GM21619 (cell line): ENCODE data around the gene SHANK1.
"Not testable (repeated sequence)": the region's sequence is repeated elsewhere in the genome, so short reads cannot be mapped to it uniquely, and the experiment has no call there.

Experiments
- ATAC-seq: cut with Tn5 transposase; IDR thresholded peaks from one replicate; pipeline ENCODE4 v1.9.1; 2021; ENCODE audit not compliant: unreplicated experiment

Gene SHANK1

GRCh38 chr19:50719566-50719965, at the start of gene SHANK1:
SHANK1 (minus strand) TSS chr19:50719802; CDS start chr19:50716919, 2,883 bp downstream.
- no peak for ATAC-seq

DNA sequence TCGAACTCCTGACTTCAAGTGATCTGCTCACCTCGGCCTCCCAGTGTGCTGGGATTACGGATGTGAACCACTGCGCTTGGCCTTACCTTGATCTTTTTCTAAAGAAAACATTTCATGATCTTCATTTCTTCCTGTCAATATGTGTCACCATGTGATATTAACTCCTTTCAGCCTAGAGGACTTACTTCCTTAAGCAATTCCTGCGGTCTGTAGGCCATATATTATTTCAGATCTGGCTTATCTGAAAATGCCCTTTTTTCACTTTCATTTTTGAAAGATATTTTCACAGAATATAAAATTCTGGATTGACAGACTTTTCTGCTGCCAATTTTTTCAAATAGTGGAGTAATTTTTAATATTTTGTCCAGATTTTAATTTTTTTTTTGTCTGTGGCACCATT, 48.7 kb upstream of the SHANK1 start:
- ATAC-seq, result no peak

DNA sequence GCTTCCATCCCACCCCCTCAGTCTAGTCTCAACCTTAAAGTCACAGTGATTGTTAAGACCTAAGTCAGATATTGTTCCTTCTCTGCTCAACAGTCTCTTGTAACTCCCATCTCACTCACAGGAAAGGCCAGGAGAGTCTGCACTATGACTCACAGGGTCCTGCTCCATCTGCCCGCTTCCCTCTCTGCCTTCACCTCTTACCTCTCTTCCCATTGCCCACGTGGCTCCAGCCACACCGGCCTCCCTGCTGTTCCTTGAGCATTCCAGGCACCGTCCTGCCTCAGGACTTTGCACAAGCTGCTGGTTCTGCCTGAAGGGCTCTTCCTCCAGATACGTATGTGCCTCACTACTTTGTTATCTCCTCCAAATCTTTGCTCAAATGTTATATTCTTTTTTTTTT, 47.7 kb upstream of the SHANK1 start:
- ATAC-seq, result not testable (repeated sequence)

DNA sequence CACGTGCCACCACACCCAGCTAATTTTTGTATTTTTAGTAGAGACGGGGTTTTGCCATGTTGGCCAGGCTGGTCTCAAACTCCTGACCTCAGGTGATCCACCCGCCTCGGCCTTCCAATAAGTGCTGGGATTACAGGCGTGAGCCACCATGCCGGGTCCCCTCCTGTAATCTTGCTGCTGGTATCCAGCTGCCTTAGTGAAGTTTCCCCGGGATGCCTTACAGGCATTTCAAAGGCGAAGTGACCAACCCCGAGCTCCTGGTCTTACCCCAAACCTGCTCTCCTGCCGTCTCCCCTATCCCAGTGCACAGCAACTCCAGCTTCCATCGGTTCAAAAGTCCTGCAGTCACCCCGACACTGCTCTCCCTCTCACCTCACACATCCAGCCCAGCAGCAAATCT, 47.1 kb upstream of the SHANK1 start:
- not testable (repeated sequence) for ATAC-seq

- ATAC-seq, result no peak
Observed at GRCh38 chr19:50764409-50764808, 44.8 kb upstream of the SHANK1 start.

GRCh38 chr19:50763521-50763920, 43.9 kb upstream of the SHANK1 start:
- ATAC-seq, result not testable (repeated sequence)

DNA sequence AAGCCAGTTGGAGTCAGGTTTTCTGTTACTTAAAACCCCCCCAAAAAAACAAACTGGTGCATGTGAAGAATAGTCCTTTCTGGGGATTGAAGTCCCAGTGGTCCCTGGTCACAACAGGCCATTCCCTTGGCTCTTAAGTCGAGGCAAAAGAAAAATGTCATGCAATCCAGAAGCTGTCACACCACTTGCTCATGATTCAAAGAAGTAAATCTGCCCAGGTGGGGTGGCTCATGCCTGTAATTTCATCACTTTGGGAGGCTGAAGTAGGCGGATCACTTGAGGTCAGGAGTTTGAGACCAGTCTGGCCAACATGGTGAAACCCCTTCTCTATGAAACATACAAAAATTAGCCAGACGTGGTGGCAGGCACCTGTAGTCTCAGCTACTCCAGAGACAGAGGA, 41.9 kb upstream of the SHANK1 start:
- not testable (repeated sequence) for ATAC-seq

DNA sequence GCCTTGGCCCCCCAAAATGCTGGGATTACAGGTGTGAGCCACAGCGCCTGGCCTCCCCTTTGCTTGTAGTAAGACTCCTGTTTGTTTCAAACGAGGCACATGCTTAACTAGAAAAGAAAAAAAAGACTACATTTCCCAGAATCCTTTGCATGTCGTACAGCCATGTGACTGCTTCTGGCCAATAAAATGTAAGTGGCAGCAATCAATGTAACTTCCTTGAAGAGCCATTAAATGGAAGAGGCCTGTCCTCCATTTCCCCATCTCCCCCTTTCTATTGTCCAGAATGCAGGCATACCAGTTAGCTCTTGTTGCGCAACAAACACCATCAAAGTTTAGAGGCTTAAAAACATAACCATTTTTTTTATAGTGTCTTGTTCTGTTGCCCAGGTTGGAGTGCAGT, 40.3 kb upstream of the SHANK1 start:
- ATAC-seq, result no peak

DNA sequence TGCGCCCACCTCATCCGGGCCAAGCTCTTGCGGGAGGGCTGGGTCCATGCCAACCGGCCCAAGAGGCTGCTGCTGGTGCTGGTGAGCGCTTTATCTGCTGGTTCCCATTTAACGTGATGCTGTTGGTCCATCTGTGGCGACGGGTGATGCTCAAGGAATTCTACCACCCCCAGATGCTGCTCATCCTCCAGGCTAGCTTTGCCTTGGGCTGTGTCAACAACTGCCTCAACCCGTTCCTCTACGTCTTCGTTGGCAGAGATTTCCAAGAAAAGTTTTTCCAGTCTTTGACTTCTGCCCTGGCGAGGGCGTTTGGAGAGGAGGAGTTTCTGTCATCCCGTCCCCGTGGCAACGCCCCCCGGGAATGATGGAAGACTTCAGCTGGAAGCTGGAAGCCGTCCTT, 39.5 kb upstream of the SHANK1 start:
- ATAC-seq, result not testable (repeated sequence)

GRCh38 chr19:50757624-50758023, 38.0 kb upstream of the SHANK1 start:
- not testable (repeated sequence) for ATAC-seq

DNA sequence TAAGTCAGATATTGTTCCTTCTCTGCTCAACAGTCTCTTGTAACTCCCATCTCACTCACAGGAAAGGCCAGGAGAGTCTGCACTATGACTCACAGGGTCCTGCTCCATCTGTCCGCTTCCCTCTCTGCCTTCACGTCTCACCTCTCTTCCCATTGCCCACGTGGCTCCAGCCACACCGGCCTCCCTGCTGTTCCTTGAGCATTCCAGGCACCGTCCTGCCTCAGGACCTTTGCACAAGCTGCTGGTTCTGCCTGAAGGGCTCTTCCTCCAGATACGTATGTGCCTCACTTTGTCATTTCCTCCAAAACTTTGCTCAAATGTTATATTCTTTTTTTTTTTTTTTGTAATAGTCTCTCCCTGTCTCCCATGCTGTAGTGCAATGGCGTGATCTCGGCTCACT, 36.6 kb upstream of the SHANK1 start:
- ATAC-seq, result not testable (repeated sequence)

- no peak for ATAC-seq
Observed at GRCh38 chr19:50753879-50754278, 34.3 kb upstream of the SHANK1 start.

- no peak for ATAC-seq
Observed at GRCh38 chr19:50750010-50750409, 30.4 kb upstream of the SHANK1 start.

- no peak for ATAC-seq
Observed at GRCh38 chr19:50749490-50749889, 29.9 kb upstream of the SHANK1 start.

DNA sequence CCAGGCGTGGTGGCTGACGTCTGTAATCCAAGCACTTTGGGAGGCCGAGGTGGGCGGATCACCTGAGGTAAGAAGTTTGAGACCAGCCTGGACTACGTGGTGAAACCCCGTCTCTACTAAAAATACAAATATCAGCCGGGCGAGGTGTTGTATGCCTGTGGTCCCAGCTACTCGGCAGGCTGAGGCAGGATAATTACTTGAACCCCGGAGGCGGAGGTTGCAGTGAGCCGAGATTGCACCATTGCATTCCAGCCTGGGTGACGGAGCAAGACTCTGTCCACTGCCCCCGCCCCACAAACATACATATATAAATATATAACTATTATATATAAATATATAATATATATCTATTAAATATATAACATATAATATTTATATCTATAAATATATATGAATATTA, 27.5 kb upstream of the SHANK1 start:
- ATAC-seq, result not testable (repeated sequence)

DNA sequence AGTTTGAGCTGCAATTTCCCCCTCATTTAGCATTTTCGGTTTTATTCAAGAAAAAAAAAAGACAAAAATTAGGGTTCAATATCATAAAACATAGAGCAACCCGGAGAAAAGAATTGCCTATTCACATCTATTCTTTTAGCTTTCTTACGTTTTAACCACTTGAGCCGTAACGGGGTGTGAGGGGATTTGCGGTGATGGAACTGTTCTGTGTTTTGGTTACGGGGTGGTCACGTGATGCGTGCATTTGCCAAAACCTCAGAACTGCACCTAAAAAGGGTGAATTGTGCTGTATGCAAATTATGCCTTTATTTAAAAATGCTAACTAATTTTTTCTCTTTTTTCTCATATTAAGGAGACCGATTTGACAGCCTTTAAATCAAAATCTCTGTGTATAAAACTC, 25.6 kb upstream of the SHANK1 start:
- ATAC-seq, result no peak

GRCh38 chr19:50743537-50743936, 23.9 kb upstream of the SHANK1 start:
- no peak for ATAC-seq

DNA sequence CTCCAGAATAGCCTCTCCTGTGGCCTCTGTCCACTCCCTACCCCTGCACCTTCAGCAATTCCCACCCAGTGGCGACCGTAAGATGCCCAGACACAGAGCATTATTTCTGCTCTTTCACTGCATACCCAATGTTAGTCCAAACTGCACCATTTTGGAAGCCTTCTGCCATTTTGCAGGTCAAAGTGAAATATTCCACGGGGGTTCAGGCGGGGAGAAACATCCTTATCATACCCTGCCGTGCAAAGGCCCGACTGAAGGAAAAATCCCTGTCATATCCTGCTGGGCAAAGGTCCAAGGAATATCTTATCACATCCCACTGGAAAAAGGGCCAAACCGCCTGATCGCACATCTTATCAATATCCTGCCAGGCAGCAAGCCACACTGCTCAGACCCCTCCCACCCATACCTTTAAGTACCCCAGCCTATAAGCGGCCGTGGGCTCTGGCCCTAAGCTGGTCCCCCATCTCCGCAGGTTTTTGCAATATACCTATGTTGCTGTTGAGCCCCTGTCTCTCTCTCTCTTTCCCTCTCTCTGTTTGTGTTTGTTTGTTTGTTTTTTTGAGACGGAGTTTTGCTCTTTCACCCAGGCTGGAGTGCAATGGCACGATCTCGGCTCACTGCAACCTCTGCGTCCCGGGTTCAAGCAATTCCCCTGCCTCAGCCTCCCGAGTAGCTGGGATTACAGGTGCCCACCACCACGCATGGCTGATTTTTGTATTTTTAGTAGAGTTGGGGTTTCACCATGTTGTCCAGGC, 21.8 kb upstream of the SHANK1 start:
- ATAC-seq, result no peak

DNA sequence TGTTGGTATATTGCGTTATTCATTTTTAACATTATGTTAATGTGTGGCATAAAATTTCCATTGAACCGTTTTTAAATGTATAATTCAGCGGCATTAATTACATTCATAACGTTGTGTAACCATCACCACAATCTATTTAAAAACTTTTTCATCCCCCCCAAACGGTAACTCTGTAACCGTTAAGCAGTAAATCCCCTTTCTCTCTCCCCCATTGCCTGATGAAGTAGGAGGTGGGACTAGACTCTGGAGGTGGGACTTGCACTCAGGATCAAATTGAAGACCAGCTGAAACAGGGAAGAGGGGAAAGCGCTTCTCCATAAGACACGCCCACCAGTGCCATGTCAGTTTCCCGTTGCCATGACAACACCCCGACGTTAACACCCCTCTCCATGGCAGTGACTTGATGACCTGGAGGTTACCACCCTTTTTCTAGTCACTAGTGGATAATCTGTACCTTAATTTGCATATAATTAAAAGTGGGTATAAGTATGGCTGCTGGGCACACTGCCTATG, 20.4 kb upstream of the SHANK1 start:
- ATAC-seq, result no peak

DNA sequence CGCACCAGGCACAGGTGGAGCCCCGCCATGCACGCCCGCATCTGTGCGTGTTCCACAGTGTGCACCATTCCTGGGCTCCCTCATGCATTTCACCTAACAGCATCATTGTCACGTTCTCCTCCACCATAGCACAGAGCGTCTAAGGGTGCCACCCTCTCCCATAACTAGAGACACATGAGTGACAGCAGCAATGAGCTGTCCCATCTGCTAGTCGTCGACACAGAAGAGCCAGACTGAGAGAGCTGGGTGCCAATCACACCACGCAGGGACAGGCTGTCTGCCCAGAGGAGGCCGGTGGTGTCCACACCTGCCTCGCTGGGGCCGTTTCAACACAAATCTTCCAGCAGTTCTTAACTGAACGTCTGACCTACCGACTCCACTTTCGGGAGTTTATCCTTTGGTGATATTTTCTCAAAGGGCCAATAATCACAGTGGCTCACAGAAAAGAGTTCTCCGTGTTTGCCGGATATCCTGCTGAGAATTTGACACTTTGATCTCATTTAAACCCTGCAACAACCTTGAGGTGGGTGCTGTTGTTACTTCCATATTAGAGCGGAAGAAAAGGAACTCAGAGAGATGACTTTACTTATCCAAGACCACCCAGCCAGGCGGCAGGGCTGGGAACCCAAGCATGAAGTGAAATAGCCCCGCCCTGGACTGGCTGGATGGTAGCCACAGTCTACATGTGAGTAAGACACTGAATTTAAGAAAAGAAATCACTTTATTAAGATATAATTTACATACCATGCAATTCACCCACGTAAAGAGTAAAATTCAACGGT, 19.7 kb upstream of the SHANK1 start:
- no peak for ATAC-seq

DNA sequence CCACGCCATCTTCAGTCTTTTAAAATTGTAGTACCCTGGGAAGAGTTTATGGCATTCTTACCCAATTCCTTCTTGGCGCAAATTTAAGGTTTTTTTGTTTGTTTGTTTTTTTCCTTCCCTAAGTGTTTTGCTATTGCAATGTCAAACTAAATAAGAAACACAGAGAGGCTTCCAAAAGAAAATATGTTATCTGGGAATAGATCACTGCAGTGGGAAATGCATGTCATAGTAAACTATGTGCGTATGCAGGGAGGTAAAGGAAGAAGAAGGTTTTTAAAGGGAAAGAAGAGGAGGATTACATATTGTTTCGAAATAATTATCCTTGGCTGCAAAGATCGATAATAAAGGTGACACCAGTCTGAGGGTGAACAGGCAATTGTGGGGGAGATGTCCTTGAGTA, 16.7 kb upstream of the SHANK1 start:
- ATAC-seq, result no peak

DNA sequence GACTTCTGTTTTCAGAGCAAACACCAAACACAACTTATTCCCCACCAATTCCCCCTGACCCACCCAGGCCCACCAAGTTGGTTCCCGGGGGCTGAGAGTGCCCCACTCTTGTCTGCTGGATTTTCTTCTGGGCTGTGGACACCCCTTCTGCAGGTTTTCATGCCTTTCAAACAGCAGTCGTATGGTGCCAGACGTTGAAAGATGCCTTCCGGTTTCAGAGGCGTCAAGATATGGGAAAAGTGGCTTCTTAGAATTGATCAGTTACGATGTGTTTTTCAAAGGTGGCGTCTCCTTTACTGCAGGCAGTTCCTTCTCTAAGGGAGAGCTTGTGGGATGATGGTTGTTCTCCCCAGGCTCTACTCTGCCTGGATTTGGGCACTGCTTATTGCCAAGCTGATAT, 16.3 kb upstream of the SHANK1 start:
- no peak for ATAC-seq
